GM21528 (cell line): ENCODE results near the gene MYDGF.
A peak's percentile ranks its signal among the peaks of the same experiment; 100 is the strongest.
"Not testable (repeated sequence)": the region's sequence is repeated elsewhere in the genome, so short reads cannot be mapped to it uniquely, and the experiment has no call there.

Experiments
- ATAC-seq: cut with Tn5 transposase; IDR thresholded peaks from one replicate; pipeline ENCODE4 v1.9.1; 2021; ENCODE audit warnings: mild to moderate bottlenecking, moderate library complexity; ENCODE audit not compliant: unreplicated experiment, low FRiP score

Gene MYDGF

GRCh38 chr19:4669723-4670480 lies at the start of gene MYDGF:
MYDGF (minus strand) TSS chr19:4670342; CDS start chr19:4670334, 8 bp downstream.
- ATAC-seq: peak; percentile 81

GRCh38 chr19:4719499-4719866 lies 49.3 kb upstream of the MYDGF start:
- ATAC-seq: no peak

- ATAC-seq: no peak
These were observed 48.0 kb upstream of the MYDGF start for GRCh38 chr19:4717966-4718701.

- no peak for ATAC-seq
These were observed 47.2 kb upstream of the MYDGF start for GRCh38 chr19:4717191-4717965.

- ATAC-seq: no peak
These were observed 45.5 kb upstream of the MYDGF start for GRCh38 chr19:4715529-4716221.

GRCh38 chr19:4715178-4715528 lies 45.0 kb upstream of the MYDGF start:
- not testable (repeated sequence) for ATAC-seq

GRCh38 chr19:4714016-4714415 lies 43.9 kb upstream of the MYDGF start:
- no peak for ATAC-seq

GRCh38 chr19:4713384-4713951 lies 43.3 kb upstream of the MYDGF start:
- ATAC-seq: no peak

GRCh38 chr19:4712771-4713170 lies 42.6 kb upstream of the MYDGF start:
- no peak for ATAC-seq

GRCh38 chr19:4711211-4711610 lies 41.1 kb upstream of the MYDGF start:
- no peak for ATAC-seq

GRCh38 chr19:4710281-4710600 lies 40.1 kb upstream of the MYDGF start:
- no peak for ATAC-seq

- no peak for ATAC-seq
These were observed 39.5 kb upstream of the MYDGF start for GRCh38 chr19:4709440-4710280.

GRCh38 chr19:4707956-4708650 lies 38.0 kb upstream of the MYDGF start:
- no peak for ATAC-seq

GRCh38 chr19:4707322-4707721 lies 37.2 kb upstream of the MYDGF start:
- no peak for ATAC-seq

- no peak for ATAC-seq
These were observed 35.4 kb upstream of the MYDGF start for GRCh38 chr19:4705413-4706131.

- no peak for ATAC-seq
These were observed 34.2 kb upstream of the MYDGF start for GRCh38 chr19:4704317-4704673.

GRCh38 chr19:4703671-4704316 lies 33.7 kb upstream of the MYDGF start:
- ATAC-seq: no peak

GRCh38 chr19:4702764-4703163 lies 32.6 kb upstream of the MYDGF start:
- no peak for ATAC-seq
